HG02588 (cell line): ENCODE measurements around the gene PCDHA7.
"Not testable (repeated sequence)": the region's sequence is repeated elsewhere in the genome, so short reads cannot be mapped to it uniquely, and the experiment has no call there.

Source experiments
- ATAC-seq: cut with Tn5 transposase; IDR thresholded peaks from one replicate; pipeline ENCODE4 v1.9.1; 2021; ENCODE audit warnings: mild to moderate bottlenecking, moderate library complexity; ENCODE audit not compliant: unreplicated experiment

Gene PCDHA7

GRCh38 chr5:140821375-140822280 lies 12.4 kb upstream of the PCDHA7 start, which contains the start of gene PCDHA5:
Gene PCDHA5, plus strand, starts transcription at chr5:140821613.
- no peak for ATAC-seq

GRCh38 chr5:140822281-140822629 lies 11.8 kb upstream of the PCDHA7 start:
- ATAC-seq = no peak

DNA sequence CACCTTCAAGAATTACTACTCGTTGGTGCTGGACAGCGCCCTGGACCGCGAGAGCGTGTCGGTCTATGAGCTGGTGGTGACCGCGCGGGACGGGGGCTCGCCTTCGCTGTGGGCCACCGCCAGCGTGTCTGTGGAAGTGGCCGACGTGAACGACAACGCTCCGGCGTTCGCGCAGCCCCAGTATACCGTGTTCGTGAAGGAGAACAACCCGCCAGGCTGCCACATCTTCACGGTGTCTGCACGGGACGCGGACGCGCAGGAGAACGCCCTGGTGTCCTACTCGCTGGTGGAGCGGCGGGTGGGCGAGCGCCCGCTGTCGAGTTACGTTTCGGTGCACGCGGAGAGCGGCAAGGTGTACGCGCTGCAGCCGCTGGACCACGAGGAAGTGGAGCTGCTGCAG lies 11.1 kb upstream of the PCDHA7 start:
- ATAC-seq = not testable (repeated sequence)

DNA sequence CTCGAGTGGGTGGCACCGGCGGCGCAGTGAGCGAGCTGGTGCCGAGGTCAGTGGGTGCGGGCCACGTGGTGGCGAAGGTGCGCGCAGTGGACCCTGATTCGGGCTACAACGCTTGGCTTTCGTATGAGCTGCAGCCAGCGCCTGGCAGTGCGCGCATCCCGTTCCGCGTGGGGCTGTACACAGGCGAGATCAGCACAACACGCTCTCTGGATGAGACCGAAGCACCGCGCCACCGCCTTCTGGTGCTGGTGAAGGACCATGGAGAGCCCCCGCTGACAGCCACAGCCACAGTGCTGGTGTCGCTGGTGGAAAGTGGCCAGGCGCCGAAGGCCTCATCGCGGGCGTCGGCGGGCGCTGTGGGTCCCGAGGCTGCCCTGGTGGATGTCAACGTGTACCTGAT lies 10.6 kb upstream of the PCDHA7 start:
- ATAC-seq = no peak

GRCh38 chr5:140827704-140828361 lies 6.2 kb upstream of the PCDHA7 start, which contains the start of gene PCDHA6:
Gene PCDHA6, plus strand, starts transcription at chr5:140827960. Its CDS starts 132 bp downstream, at chr5:140828092.
- ATAC-seq = no peak

- no peak for ATAC-seq
These were observed 5.7 kb upstream of the PCDHA7 start for GRCh38 chr5:140828362-140828737.

- ATAC-seq = not testable (repeated sequence)
These were observed 4.3 kb upstream of the PCDHA7 start for GRCh38 chr5:140829511-140830501.

GRCh38 chr5:140834439-140835008 lies 455 bp downstream of the PCDHA7 start:
- not testable (repeated sequence) for ATAC-seq

- ATAC-seq = no peak
These were observed 1.8 kb downstream of the PCDHA7 start for GRCh38 chr5:140835622-140836510.

- ATAC-seq = no peak
These were observed 7.2 kb downstream of the PCDHA7 start, which contains the start of gene PCDHA8 for GRCh38 chr5:140840978-140841962. Gene PCDHA8, plus strand, starts transcription at chr5:140841187. Its CDS starts 135 bp downstream, at chr5:140841322.

- no peak for ATAC-seq
These were observed 9.0 kb downstream of the PCDHA7 start for GRCh38 chr5:140842798-140843733.

GRCh38 chr5:140848139-140849102 lies 14.4 kb downstream of the PCDHA7 start, which contains the start of gene PCDHA9:
Gene PCDHA9, plus strand, starts transcription at chr5:140848382. Its CDS starts 114 bp downstream, at chr5:140848496.
- not testable (repeated sequence) for ATAC-seq

DNA sequence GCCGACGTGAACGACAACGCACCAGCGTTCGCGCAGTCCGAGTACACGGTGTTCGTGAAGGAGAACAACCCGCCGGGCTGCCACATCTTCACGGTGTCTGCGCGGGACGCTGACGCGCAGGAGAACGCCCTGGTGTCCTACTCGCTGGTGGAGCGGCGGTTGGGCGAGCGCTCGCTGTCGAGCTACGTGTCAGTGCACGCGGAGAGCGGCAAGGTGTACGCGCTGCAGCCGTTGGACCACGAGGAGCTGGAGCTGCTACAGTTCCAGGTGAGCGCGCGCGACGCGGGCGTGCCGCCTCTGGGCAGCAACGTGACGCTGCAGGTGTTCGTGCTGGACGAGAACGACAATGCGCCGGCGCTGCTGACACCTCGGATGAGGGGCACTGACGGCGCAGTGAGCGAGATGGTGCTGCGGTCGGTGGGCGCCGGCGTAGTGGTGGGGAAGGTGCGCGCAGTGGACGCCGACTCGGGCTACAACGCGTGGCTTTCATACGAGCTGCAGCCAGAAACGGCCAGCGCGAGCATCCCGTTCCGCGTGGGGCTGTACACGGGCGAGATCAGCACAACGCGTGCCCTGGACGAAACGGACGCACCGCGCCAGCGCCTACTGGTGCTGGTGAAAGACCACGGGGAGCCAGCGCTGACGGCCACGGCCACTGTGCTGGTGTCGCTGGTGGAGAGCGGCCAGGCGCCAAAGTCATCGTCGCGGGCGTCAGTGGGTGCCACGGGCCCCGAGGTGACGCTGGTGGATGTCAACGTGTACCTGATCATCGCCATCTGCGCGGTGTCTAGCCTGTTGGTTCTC lies 16.0 kb downstream of the PCDHA7 start:
- ATAC-seq = not testable (repeated sequence)

DNA sequence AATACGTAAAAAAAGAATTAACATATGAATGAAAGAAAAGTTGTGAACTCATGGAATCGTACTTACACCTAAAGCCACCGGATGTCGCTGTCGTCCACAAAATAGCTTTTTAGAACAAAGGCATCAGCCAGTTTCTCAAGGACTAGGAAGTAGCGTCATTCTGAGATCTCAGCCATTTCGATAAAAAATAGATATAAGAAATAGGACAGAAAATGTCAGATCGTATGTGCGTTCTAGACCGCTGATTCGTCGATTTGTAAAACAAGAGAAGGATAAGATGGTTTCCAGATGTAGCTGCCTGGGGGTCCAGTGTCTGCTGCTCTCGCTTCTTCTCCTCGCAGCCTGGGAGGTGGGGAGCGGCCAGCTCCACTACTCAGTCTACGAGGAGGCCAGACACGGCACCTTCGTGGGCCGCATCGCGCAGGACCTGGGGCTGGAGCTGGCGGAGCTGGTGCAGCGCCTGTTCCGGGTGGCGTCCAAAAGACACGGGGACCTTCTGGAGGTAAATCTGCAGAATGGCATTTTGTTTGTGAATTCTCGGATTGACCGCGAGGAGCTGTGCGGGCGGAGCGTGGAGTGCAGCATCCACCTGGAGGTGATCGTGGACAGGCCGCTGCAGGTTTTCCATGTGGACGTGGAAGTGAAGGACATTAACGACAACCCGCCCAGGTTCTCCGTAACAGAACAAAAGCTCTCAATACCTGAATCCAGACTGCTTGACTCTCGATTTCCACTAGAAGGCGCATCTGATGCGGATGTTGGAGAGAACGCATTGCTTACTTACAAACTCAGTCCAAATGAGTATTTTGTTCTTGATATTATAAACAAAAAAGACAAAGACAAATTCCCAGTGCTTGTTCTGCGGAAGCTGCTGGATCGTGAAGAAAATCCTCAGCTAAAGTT lies 22.0 kb downstream of the PCDHA7 start, which contains the start of gene PCDHA10:
TSS of gene PCDHA10 (plus strand) at position 126 of the 903 bp plus-strand sequence. CDS start at position 278, 152 bp downstream.
- ATAC-seq = no peak
